Bronchial epithelial cell (primary cell): Measurements from ENCODE around the gene AQP10. TPM values are rescaled to one million over a fixed set of nuclear protein-coding genes. Genes with fewer than 3 reads are reported as not detected.
"Not testable (repeated sequence)": the region's sequence is repeated elsewhere in the genome, so short reads cannot be mapped to it uniquely, and the experiment has no call there.

Source experiments
- DNase-seq: peaks from one replicate; pipeline ENCODE4 v3.0.0-alpha.2; 2010; ENCODE audit warnings: low read depth
- FAIRE-seq: peaks from 2 replicates; lab custom pipeline; 2011; peaks lifted over from hg19 to GRCh38; lab: Jason Lieb, UNC
- H3K27me3 ChIP-seq: 2 replicates; pipeline ENCODE4 v1.5.1; 2011; ENCODE audit warnings: low read length; ENCODE audit not compliant: control insufficient read depth, insufficient read depth
- H3K36me3 ChIP-seq: 2 replicates; pipeline ENCODE4 v1.5.1; 2011; ENCODE audit warnings: low read length; ENCODE audit not compliant: control insufficient read depth, insufficient read depth
- H3K4me3 ChIP-seq: 2 replicates; pipeline ENCODE4 v1.5.1; 2011; ENCODE audit warnings: mild to moderate bottlenecking, low read depth, low read length, control low read depth
- total RNA-seq: library from RNA; depleted of rRNA; stranded (reverse); fragments of >200 nt; gene quantifications from 2 replicates; pipeline ENCODE4 v1.2.1, GENCODE V29; 2014
- TF ChIP-seq, protein P1 (sequence below): IDR thresholded peaks from 2 replicates; pipeline ENCODE4 v1.5.1; 2011; ENCODE audit warnings: mild to moderate bottlenecking, moderate library complexity, low read length, control low read depth, inconsistent platforms; ENCODE audit not compliant: insufficient read depth, severe bottlenecking

AQP10 gene
- total RNA-seq, 1 donor from 2014 or later, result not detected

DNA sequence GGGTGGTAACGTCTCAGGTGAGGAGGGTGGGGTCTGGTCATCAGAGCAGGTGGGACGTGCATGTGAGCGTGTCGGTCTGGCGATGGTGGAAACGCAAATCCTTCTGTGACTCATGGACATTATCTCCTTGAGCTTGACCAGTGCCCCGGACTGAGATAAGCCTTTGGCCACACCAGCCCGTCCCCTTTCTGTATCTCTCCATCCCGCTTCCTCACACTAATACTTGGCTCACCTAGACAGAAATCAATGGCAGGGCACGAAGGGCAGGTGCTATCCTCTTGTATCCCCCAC is 7.9 kb upstream of the AQP10 start:
- TF ChIP-seq, protein P1, sequence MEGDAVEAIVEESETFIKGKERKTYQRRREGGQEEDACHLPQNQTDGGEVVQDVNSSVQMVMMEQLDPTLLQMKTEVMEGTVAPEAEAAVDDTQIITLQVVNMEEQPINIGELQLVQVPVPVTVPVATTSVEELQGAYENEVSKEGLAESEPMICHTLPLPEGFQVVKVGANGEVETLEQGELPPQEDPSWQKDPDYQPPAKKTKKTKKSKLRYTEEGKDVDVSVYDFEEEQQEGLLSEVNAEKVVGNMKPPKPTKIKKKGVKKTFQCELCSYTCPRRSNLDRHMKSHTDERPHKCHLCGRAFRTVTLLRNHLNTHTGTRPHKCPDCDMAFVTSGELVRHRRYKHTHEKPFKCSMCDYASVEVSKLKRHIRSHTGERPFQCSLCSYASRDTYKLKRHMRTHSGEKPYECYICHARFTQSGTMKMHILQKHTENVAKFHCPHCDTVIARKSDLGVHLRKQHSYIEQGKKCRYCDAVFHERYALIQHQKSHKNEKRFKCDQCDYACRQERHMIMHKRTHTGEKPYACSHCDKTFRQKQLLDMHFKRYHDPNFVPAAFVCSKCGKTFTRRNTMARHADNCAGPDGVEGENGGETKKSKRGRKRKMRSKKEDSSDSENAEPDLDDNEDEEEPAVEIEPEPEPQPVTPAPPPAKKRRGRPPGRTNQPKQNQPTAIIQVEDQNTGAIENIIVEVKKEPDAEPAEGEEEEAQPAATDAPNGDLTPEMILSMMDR, result no peak
- FAIRE-seq (no peak), DNase-seq (no peak)
- Histone ChIP-seq H3K27me3 (no peaks in the 10 kb centered on the region), H3K4me3 (no peak overlapping the region), H3K36me3 (no peaks in the 10 kb centered on the region)

DNA sequence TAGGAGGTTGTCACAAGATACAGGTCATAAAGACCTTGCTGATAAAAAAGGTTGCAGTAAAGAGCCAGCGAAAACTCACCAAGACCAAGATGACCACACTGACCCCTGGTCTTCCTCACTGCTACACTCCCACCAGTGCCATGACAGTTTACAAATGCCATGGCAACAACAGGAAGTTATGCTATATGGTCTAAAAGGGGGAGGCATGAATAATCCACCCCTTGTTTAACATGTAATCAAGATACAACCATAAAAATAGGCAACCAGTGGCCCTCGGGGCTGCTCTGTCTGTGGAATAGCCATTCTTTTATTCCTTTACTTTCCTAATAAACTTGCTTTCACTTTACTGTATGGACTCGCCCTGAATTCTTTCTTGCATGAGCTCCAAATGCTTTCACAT is 6.7 kb upstream of the AQP10 start:
- not testable (repeated sequence) for H3K36me3 ChIP-seq, H3K4me3 ChIP-seq, FAIRE-seq, H3K27me3 ChIP-seq, DNase-seq

DNA sequence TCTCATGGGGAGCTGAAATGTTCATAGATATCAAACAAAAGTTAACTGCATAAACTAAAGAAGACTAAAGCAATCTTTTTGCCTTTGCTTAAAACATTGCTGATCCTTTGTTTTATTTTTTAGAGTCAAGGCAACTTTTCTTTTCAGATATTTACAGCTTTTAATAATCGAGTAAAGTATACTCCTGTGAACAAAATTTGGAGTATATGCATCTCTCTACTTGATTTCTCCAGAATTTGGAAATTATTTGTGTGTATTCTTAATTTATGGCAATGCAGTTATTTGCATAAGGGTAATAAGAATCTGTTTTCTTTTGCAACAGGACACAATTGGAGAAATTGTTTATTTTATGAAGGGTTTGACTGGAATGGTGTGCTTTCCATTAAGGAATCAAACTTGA is 4.2 kb upstream of the AQP10 start:
- DNase-seq (no peak), FAIRE-seq (no peak)
- Histone ChIP-seq H3K4me3 (no peak overlapping the region), H3K27me3 (no peaks in the 10 kb centered on the region), H3K36me3 (no peaks in the 10 kb centered on the region)
- TF ChIP-seq, protein P1, result no peak

DNA sequence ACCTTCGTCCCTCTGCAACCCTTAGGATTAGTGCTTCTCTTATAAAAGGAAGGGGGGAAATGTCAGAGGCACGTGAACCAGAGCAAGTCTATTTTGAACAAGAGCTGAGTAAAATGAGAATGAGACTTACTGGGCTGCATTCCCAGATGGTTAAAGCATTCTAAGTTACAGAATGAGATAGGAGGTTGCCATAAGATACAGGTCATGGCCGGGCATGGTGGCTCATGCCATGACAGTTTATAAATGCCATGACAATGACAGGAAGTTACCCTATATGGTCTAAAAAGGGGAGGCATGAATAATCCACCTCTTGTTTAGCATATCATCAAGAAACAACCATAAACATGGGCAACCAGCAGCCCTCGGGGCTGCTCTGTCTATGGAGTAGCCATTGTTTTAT is 2.5 kb upstream of the AQP10 start:
- FAIRE-seq, result no peak

DNA sequence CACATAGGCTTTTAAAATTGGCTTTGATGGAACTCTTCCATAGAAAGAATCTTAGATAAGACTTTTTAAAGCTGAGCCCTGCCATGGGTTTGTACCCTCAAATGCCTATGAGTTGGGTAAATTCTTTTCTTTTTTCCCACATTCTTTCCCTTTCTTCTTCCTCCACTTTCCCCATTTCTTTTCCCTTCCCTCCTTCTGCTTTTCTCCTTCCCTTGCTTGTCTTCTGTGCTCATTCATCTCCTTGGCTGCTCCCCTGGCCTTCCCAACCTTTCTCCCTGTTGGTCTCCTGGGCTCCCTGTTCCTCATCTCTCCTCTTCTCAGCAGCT is 679 bp downstream of the AQP10 start:
- not testable (repeated sequence) for H3K27me3 ChIP-seq, H3K36me3 ChIP-seq, H3K4me3 ChIP-seq, FAIRE-seq, DNase-seq

More for the DNA sequence above, 2.5 kb upstream of the AQP10 start:
- DNase-seq, result peak; percentile 26
- Histone ChIP-seq H3K27me3 (no peaks in the 10 kb centered on the region), H3K4me3 (no peak overlapping the region), H3K36me3 (no peaks in the 10 kb centered on the region)
- TF ChIP-seq, protein P1, result no peak

DNA sequence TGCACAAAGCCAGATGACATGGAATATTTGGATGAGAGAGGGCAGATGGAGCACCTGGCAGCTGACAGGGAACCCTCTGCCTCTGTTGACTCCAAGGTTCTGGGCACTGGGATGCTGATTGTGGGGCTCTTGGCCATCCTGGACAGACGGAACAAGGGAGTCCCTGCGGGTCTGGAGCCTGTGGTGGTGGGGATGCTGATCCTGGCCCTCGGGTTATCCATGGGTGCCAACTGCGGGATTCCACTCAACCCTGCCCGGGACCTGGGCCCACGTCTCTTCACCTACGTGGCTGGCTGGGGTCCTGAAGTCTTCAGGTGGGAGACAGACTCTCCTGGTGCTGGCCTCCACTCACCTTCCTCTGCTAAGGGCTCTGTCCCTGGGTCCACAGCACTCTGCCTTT is 2.6 kb downstream of the AQP10 start:
- Histone ChIP-seq H3K27me3 (no peaks in the 10 kb centered on the region), H3K4me3 (no peak overlapping the region), H3K36me3 (no peaks in the 10 kb centered on the region)
- DNase-seq (no peak), FAIRE-seq (no peak)
- TF ChIP-seq, protein P1, result no peak

DNA sequence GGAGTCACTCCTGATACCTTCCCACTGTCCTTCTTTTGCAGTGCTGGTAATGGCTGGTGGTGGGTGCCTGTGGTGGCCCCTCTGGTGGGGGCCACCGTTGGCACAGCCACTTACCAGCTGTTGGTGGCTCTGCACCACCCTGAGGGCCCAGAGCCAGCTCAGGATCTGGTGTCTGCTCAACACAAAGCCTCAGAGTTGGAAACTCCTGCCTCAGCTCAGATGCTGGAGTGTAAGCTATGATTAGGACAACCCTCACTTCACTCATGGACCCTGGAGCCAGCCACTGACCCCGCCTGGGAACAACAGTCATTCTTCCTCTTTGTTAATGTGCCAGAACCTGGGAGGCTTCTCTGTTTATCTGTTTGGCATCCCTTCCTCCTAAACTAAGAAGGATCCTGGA is 3.3 kb downstream of the AQP10 start:
- no peaks in the 10 kb centered on the region for H3K27me3 ChIP-seq
- TF ChIP-seq, protein P1, result no peak
- no peaks in the 10 kb centered on the region for H3K36me3 ChIP-seq
- DNase-seq (no peak), FAIRE-seq (no peak)
- no peak overlapping the region for H3K4me3 ChIP-seq
